GM10847 (cell line): ENCODE measurements around the gene WDR72.

Experiments
- POLR2A ChIP-seq: IDR thresholded peaks from 2 replicates; pipeline ENCODE4 v1.6.1; 2011; ENCODE audit not compliant: insufficient read length; ENCODE audit errors: extremely low read depth

WDR72 gene

DNA sequence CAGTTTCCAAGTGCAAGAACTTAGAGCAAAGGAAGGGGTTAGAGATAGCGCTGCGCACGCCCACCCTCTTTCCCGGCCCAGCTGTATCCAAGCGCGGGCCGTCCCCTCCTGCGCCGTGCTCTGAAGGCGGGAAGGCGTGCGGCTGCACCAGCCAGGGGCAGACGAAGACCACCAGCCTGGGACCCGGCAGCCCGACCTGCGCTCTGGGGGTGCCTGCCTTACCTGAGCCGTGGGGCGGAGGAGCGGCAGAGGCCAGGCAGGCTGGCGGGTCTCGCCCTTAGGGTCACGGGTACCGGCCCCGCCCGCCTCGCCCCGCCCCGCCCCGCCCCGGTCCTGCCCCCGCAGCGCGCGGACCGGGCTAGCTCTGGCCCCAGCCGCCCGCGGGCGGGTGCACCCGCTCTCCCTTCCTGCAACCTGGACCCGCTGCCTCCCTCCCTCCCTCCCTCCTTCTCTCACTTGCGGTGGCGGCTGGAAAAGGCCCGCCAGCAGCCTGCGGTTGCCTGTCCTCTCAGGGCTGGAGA lies at the start of gene WDR72:
Gene WDR72 (minus strand): TSS at position 253 of the 521 bp plus-strand sequence. CDS start 26,514 bp downstream, outside the sequence.
- TF ChIP-seq POLR2A = no peak

DNA sequence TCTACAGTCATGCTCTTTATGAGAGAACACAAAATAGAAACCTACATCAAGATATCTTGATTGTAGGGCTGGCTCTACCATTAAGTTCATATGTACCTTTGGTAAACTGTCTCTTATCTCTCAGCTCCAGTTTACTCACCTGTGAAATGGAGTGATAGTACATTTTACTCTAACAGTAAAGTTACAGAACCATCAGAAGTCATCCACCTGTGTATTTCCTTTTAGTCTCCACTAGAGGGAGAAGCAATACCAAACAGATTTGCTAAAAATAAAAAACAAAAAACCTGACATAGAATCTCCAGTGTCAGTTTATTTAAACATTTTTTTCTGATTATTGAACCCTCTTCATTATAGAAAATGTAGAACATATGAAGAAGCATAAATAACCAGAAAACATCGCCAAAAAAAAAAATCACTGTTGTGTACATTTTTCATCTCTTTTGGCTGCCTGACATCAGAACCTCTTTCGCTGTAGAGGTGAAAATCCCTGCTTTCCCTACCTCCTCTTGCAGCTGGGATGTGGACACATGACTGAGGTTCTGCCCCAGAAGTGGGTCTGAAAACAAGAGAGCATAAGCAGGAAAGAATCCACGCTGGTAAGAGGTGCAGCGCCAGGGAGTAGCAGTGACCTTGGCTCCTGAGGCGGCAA lies 48.7 kb upstream of the WDR72 start:
- TF ChIP-seq POLR2A = no peak

DNA sequence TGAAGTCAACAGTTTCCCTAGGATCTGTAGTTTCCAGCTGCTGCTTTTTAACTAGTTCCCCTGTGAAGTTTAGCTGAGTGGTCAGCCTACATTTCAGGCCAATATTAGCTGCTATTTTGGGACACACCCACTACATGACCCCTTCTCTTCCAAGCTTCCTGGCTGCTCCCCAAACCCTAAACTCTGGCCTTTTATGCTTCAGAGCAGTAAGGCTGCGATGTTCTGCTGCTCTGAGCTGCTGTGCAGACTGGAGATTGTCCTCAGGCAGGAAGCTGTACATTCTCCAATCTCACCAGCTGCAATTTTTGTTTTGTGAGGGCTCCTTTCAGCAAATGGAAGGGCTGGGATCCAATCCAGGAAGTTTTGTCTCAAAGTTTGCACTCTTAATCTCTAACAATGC lies 48.0 kb upstream of the WDR72 start:
- no peak for TF ChIP-seq POLR2A

DNA sequence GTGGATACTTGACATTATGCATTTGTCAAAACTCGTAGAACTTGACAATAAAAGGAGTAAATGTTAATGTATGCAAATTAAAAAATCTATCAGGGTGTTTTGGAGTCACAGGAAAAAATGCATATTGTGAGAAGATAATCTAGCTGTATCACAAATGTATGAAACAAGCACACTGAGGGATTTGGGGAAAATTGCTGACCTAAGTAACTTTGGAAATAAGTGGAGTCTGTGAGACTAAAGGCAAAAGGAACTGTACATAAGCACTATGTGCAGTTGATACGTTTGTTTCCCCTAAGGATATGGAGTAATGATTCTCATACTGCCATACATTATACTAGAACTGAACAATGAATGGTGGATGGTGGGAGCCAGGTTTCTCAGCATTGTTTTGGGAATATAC lies 43.2 kb upstream of the WDR72 start:
- no peak for TF ChIP-seq POLR2A

DNA sequence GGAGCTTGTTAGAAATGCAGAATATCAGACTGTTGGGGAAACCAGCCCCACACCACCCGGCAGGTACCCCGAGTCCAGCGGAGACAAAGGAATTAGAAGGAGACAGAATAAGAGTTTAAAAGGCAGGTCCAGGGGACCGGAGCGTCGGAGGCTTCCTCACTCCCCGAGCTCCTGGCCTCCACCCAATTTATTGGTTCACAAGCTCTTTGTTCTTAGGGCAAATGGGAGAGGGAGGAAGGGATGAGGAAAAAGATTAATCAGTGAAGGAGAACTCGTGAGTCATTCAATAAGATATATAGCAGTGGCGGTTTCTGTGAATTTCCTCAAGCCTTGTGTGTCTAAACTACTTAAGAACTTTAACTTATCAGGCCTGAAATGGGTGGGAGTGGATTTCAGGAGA lies 32.1 kb upstream of the WDR72 start:
- no peak for TF ChIP-seq POLR2A

DNA sequence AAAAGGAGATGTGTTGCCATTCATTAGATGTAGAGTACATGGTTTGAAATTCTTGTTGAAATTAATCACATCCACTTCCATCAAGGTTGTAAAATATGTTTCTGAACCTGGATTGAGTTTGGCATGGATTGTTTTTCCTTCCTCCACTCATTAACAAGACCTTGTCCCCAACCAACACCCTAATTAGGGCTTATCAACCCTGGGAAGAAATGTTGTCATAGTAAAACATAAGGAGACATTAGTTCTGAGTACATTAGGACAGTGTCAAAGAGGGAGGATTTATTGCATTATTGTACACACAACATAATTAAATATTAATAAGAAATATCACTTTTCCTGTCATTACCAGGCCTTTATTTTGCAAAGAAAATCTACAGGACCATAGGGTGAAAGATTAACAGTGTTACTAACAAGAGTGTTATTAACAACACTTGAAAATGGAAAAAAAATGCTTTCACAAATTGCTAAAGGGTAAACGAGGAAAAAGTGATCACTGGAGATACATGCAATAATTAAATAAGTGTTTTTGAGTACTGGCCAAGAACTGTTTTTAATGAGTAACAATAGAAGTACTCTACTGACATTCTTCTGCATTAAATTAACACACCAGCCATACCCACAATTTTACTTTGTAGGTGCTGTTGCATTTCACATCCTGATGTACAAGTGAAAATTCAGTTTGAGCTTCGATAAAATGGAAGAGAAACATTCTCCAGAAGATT lies 30.4 kb upstream of the WDR72 start:
- no peak for TF ChIP-seq POLR2A

DNA sequence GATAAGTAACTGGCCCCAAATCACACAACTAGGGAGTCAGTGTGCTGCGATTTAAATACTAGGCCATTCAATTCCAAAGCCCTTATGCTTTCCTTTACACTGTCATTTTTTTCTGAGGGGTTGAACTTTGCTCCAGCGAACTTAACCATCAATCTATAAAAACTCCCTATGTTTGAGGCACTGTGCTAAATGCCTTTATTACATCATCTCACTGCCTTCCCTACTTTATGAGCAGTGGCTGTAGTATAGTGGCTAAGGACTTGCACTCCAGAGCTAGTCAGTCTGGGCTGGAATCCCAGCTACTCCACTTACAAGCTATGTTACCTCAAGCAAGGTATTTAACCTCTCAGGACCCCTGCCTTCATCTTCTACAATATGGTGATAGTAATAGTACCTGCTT lies 26.9 kb upstream of the WDR72 start:
- TF ChIP-seq POLR2A = no peak

DNA sequence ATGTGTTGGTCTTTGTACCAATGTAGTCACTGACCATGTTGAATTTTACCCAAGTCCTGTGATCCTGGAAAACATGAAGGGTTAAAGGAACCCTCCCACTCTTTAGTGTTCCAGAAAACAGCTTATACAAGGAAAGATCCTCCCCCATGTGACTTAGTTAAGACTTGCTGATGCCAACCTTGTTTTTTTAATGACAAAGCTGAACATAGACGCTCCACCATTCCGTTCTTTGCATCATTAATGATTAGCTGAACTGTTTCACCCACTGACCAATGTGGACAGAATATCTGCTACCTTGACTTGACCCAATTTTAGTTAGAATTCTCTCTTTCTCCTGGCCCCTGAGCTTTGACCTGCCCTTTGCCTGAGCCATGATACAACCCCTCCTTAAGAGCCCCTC lies 3.5 kb upstream of the WDR72 start:
- TF ChIP-seq POLR2A = no peak

DNA sequence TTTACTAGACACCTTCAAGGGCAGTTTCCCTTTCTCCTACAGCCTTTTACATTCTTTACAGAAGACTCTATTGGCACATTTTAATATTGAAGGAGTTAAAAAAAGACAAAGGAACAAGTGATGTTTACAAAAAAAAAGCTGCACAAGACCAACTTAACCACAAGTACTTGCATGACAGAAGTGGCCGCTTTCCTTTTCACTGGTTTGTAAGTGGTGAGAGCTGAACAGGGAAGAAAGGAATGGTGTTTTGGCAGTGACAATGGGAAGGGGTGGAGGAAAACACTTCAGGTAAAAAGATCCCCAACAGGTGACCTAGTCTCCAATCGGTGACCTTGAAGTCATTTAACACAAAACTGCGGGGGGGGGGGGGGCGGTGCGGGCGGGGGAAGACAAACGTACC lies 1.1 kb downstream of the WDR72 start:
- TF ChIP-seq POLR2A = no peak

DNA sequence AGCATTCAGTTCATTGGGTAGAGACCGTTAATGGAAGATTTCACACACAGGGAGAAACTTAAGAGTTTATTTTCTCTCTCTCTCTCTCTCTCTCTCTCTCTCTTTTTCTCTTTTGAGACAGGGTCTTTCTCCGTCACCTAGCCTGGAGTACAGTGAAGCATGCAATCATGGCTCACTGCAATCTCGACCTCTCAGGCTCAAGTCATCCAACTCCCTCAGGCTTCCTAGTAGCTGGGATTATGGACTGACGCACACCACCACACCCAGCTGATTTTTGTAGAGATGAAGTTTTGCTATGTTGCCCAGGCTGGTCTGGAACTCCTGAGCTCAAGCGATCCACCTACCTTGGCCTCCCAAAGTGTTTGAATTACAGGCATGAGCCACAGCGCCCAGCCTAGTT lies 1.6 kb downstream of the WDR72 start:
- TF ChIP-seq POLR2A = no peak

DNA sequence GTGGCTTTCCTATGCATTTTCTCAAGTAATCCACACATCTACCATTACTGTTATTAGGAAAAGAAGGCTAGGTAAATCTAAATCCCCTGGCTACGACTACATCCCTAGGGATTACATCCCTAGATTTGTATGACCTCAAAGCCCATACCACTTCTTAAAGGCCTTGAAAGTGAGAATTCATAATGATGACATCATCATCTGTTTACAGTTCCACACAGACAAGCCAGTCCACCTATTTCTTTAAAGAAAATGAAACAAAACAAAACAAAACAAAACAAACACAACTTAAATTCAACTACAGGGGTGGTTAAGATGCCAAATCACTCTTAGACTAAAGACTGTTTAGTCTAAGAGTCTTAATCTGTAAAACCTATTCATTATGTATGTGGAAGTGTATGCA lies 5.7 kb downstream of the WDR72 start:
- no peak for TF ChIP-seq POLR2A

DNA sequence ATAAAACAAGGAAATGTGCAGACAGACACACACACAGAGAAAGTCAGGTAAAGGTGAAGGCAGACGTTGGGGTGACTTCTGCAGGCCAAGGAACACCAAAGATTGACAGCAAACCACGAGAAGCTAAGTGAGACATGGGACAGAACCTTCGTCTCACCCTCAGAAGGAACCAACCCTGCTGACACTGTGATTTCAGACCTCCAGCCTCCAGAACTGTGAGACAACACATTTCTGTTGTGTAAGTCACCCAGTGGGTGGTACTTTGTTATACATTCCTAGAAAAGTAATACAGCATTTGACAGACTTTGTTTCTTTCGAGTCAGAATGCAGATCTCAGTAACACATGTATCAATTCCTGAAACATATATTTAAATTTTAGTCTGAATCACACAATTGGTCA lies 7.1 kb downstream of the WDR72 start:
- TF ChIP-seq POLR2A = no peak

DNA sequence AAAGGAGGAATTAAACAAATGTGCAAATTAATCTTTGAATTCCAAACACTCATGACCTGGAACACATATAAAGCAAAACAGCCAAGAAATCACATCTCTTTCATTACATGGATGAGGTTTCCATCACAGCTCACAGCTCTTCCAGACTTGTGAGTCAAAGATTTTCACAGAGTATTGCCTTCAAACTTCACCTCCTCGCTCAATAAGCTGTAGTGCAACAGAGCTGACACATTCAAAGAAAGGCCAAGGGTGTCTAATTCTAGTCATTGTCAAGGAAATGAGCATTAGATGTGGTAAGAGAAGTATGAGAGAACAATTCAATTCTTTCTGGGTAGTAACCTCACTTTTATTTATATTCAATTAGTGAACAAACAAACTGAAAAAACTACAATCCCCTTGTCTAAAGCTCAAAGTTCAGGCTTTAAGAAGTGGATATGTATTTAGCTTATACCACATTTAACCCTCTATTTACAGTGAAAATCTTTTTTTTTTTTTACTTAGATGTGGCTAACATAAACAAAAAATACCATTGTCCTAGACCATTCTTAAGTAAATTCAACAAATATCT lies 11.9 kb downstream of the WDR72 start:
- no peak for TF ChIP-seq POLR2A

DNA sequence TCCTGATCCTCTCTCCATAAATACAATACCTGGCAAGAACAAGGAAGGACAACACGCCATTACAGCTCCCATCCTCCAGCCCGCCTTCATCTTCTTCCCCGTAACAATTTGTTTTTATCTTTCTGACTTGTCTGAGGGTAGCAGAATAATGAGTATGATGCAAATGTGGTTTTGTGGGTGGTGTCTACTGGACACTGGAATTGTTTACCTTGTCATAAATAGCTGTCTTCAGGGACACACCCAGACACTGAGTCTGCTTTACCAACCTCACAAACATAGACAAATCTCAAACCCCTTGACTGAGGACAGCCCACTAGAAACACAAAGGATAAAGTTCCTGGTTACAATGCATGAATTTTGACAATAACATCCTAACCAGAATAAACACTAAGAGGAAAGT lies 13.4 kb downstream of the WDR72 start:
- no peak for TF ChIP-seq POLR2A

DNA sequence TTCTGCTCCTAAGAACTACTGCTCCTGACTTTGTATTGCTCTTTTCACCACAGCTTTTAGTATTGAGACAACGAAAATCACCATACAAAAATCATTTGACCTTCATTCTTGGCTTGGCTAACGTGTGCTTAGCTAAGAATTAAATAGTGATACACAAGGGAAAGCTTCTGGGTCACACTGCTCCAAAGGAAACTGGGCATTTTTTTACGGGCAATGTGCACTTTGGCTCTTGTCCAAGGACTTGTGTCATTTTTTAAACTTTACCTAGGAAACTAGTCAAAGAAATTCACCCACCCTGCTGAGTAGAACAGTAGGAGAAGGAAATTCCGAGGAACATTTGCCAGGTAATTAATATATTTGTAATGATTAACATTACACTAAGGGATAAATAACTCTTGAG lies 19.8 kb downstream of the WDR72 start:
- no peak for TF ChIP-seq POLR2A

DNA sequence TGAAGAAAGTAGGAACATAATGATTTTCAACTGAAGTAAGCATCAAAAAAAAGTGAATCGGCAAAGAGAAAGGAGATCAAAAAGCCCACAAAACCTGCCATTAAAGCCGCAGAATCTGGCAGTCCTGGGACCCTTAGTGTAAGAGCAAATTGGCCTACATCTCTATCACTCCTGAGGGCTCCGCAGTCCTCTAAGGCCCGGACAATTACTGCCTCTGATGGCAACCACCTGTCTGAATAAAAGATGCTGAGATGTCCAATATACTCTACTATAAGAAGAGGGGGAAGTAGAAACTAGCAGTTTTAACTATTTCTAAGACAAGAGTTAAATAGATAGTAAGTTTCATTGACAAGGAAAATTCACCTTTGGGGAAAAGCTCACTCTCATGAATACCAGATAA lies 20.3 kb downstream of the WDR72 start:
- TF ChIP-seq POLR2A = no peak
